Stomach (tissue), 9 donors: Measurements from ENCODE around the gene ADNP2. TPM values are rescaled to one million over a fixed set of nuclear protein-coding genes. Genes with fewer than 3 reads are reported as not detected.

Source experiments
- DNase-seq, 2 donors: peaks; one replicate each; pipeline versions ENCODE4 v3.0.0 to v3.0.0-alpha.2; 2013 to 2019
- H3K27ac ChIP-seq, 5 donors: fragments of 200-600 bp in 4 of 5; sonication (generic) in 4 of 5; one replicate each; pipeline ENCODE4 v1.5.1; 2013 to 2019; ENCODE audit warnings: mild to moderate bottlenecking in 1 of 5, moderate library complexity in 1 of 5
- H3K27me3 ChIP-seq, 3 donors: fragments of 200-600 bp; sonication (generic); one replicate each; pipeline ENCODE4 v1.5.1; 2017 to 2019; ENCODE audit warnings: mixed run types in 1 of 3
- H3K36me3 ChIP-seq, 4 donors: fragments of 200-600 bp; sonication (generic); 1 replicate in 3 of 4; 2 replicates in 1 of 4; pipeline ENCODE4 v1.5.1; 2016 to 2019
- H3K4me1 ChIP-seq, 4 donors: fragments of 200-600 bp; sonication (generic); one replicate each; pipeline ENCODE4 v1.5.1; 2016 to 2019
- H3K4me3 ChIP-seq, 4 donors: fragments of 200-600 bp; sonication (generic) in 3 of 4; one replicate each; pipeline ENCODE4 v1.5.1; 2016 to 2019; ENCODE audit warnings: mild to moderate bottlenecking in 1 of 4
- H3K9me3 ChIP-seq, 4 donors: fragments of 200-600 bp; sonication (generic); one replicate each; pipeline ENCODE4 v1.5.1; 2016 to 2019
- EP300 ChIP-seq: sonication (generic); formaldehyde crosslinking; IDR thresholded peaks from one replicate; pipeline ENCODE4 v1.6.1; 2017; ENCODE audit warnings: antibody characterized with exemption
- POLR2A ChIP-seq, 4 donors: fragments of 450-650 bp; IDR thresholded peaks; one replicate each; pipeline ENCODE4 v1.6.1; 2016; ENCODE audit warnings: antibody characterized with exemption in 4 of 4, control low read depth in 2 of 4, mild to moderate bottlenecking in 1 of 4, moderate library complexity in 1 of 4
- POLR2AphosphoS5 ChIP-seq, 3 donors: sonication (generic); formaldehyde crosslinking; IDR thresholded peaks; one replicate each; pipeline ENCODE4 v1.6.1; 2016; ENCODE audit warnings: antibody characterized with exemption in 3 of 3
- WGBS, 5 donors: extraction: QIAGEN DNeasy Blood & Tissue Kit in 3 of 5; methylation state at CpG; one replicate each; pipeline versions ENCODE4 v1.1.5 to v1.1.7; 2013 to 2018; 5-methylcytosine and 5-hydroxymethylcytosine counted together
- intact Hi-C: fragments of 100-400 bp; cut with DNase I; formaldehyde crosslinking; loops from one replicate; pipeline ENCODE4 v1.15.1; 2023; ENCODE audit warnings: low total_unique reads
- polyA plus RNA-seq, 3 donors: library from polyadenylated mRNA; stranded (reverse); fragments of 200-250 nt; gene quantifications; one replicate each; pipeline ENCODE4 v1.2.3, GENCODE V29; 2013
- total RNA-seq, 5 donors: library from RNA; depleted of rRNA; stranded (reverse); fragments of >200 nt; gene quantifications; one replicate each; pipeline versions ENCODE4 v1.1.0 to v1.2.3, GENCODE V29; 2014 to 2016
- TF ChIP-seq, protein P1 (sequence below), 7 experiments: fragments of 450-650 bp in 4 of 7; fragments of 200-600 bp in 3 of 7; sonication (generic) in 3 of 7; IDR thresholded peaks; one replicate each; pipeline ENCODE4 v1.5.1; 2016 to 2019; ENCODE audit warnings: antibody characterized with exemption in 7 of 7, control low read depth in 2 of 7, mild to moderate bottlenecking in 1 of 7
- donor health status: healthy with polysubstance abuse.
- donor health status: Bipolar disorder and iron deficiency.
- donor health status: healthy.

ADNP2 gene
- total and polyA plus RNA-seq, 8 donors = 4.2 to 24.6 (median 10.8) TPM

DNA sequence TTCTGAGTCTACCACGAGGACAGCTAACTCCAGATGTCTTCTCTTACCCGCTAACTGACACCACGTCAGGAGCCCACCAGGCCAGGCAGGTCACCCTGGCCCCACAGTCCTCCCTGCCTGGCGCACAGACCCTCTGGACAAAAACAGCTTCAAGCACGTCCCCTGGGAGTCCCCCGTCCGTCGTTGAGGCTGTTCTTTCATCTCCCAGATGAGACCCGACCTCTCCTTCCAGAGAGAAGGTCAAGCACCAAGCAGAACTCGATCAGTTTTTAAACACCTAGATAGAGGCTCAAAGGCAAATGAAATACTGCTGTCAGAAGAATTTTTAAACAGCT, 80.4 kb downstream of the ADNP2 start:
- Histone ChIP-seq H3K4me3 (no peak overlapping the region), H3K4me1 (no peaks in the 10 kb centered on the region), H3K27me3 (no peaks in the 10 kb centered on the region), H3K27ac (no peak overlapping the region), H3K9me3 (no peaks in the 10 kb centered on the region), H3K36me3 (no peaks in the 10 kb centered on the region)
- TF ChIP-seq POLR2AphosphoS5 (IDR thresholded peaks at IDR 0.05) (no peak), POLR2A (IDR thresholded peaks at IDR 0.05) (no peak), EP300 (no peak)
- TF ChIP-seq, protein P1, sequence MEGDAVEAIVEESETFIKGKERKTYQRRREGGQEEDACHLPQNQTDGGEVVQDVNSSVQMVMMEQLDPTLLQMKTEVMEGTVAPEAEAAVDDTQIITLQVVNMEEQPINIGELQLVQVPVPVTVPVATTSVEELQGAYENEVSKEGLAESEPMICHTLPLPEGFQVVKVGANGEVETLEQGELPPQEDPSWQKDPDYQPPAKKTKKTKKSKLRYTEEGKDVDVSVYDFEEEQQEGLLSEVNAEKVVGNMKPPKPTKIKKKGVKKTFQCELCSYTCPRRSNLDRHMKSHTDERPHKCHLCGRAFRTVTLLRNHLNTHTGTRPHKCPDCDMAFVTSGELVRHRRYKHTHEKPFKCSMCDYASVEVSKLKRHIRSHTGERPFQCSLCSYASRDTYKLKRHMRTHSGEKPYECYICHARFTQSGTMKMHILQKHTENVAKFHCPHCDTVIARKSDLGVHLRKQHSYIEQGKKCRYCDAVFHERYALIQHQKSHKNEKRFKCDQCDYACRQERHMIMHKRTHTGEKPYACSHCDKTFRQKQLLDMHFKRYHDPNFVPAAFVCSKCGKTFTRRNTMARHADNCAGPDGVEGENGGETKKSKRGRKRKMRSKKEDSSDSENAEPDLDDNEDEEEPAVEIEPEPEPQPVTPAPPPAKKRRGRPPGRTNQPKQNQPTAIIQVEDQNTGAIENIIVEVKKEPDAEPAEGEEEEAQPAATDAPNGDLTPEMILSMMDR (IDR thresholded peaks at IDR 0.05) = no peak
- DNase-seq = no peak
- WGBS, 5 donors = 82 to 89% (median 86%) methylated on average over 10 of the region's 10 CpGs
- intact Hi-C loops = no loop called here

Other genes with a start within 250 kb of the ADNP2 start
- gene SLC66A2, start 157.6 kb upstream of the ADNP2 start, total RNA-seq = 100 to 1,000 TPM in 1 of 5 donors, 10 to 100 TPM in 4; 18.1 to 148 (median 25.5) TPM
- gene SLC66A2, start 157.6 kb upstream of the ADNP2 start, polyA plus RNA-seq = 10 to 100 TPM; 19.1 to 31.1 (median 20.0) TPM
- gene HSBP1L1, start 144.6 kb upstream of the ADNP2 start, total RNA-seq = 10 to 100 TPM in 4 of 5 donors, 1 to 10 TPM in 1; 4.1 to 42.6 (median 23.8) TPM
- 10 to 100 TPM; 51.6 to 62.3 (median 58.7) TPM for gene HSBP1L1, start 144.6 kb upstream of the ADNP2 start, polyA plus RNA-seq
- 100 to 1,000 TPM in 1 of 5 donors, 10 to 100 TPM in 4; 12.9 to 146 (median 16.8) TPM for gene TXNL4A, start 120.7 kb upstream of the ADNP2 start, total RNA-seq
- 100 to 1,000 TPM in 1 of 3 donors, 10 to 100 TPM in 2; 81.7 to 110 (median 97.0) TPM for gene TXNL4A, start 120.7 kb upstream of the ADNP2 start, polyA plus RNA-seq
- gene RBFA, start 74.8 kb upstream of the ADNP2 start, total RNA-seq = 10 to 100 TPM; 12.8 to 58.8 (median 31.8) TPM
- gene RBFA, start 74.8 kb upstream of the ADNP2 start, polyA plus RNA-seq = 10 to 100 TPM; 15.3 to 18.9 (median 16.6) TPM
- gene PARD6G, start 138.3 kb downstream of the ADNP2 start, total RNA-seq = 10 to 100 TPM in 1 of 5 donors, 1 to 10 TPM in 4; 1.8 to 15.9 (median 4.1) TPM
- 1 to 10 TPM; 1.5 to 7.5 (median 2.2) TPM for gene PARD6G, start 138.3 kb downstream of the ADNP2 start, polyA plus RNA-seq